ENCODE results near the gene THSD7A.

- TF ChIP-seq EZH2 (IDR thresholded peaks at IDR 0.05; ENCODE audit: insufficient read depth, low read length): no peak
- TF ChIP-seq, protein P1, sequence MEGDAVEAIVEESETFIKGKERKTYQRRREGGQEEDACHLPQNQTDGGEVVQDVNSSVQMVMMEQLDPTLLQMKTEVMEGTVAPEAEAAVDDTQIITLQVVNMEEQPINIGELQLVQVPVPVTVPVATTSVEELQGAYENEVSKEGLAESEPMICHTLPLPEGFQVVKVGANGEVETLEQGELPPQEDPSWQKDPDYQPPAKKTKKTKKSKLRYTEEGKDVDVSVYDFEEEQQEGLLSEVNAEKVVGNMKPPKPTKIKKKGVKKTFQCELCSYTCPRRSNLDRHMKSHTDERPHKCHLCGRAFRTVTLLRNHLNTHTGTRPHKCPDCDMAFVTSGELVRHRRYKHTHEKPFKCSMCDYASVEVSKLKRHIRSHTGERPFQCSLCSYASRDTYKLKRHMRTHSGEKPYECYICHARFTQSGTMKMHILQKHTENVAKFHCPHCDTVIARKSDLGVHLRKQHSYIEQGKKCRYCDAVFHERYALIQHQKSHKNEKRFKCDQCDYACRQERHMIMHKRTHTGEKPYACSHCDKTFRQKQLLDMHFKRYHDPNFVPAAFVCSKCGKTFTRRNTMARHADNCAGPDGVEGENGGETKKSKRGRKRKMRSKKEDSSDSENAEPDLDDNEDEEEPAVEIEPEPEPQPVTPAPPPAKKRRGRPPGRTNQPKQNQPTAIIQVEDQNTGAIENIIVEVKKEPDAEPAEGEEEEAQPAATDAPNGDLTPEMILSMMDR (IDR thresholded peaks at IDR 0.05; ENCODE audit: insufficient read depth, low read depth, low read length): no peak
These were observed 291.7 kb downstream of the THSD7A start for GRCh38 chr7:11540271-11540761.
